Endothelial cell of umbilical vein (primary cell): ENCODE results near the gene GUCY2D. TPM values are rescaled to one million over a fixed set of nuclear protein-coding genes. Genes with fewer than 3 reads are reported as not detected.

Experiments
- BruUV-seq: library from RNA; stranded (reverse); fragments of 400-500 nt; replicated peaks from 2 replicates; lab custom pipeline; 2021; lab: Mats Ljungman, UMichigan
- CTCF ChIA-PET: fragments of 300-600, 350-600 bp; sonication (Branson Sonifier 250); formaldehyde crosslinking; loops from one replicate; lab custom pipeline; 2021; ENCODE audit warnings: antibody characterized with exemption, inconsistent platforms; lab: Charles Lee
- POLR2A ChIA-PET: fragments of 300-600, 350-600 bp; sonication (Branson Sonifier 250); formaldehyde crosslinking; loops from one replicate; lab custom pipeline; 2021; ENCODE audit warnings: antibody characterized with exemption, inconsistent platforms; lab: Charles Lee
- DNase-seq: peaks from one replicate; pipeline ENCODE4 v3.0.0-alpha.2; 2011; ENCODE audit warnings: low read depth, low spot score
- FAIRE-seq: peaks from 2 replicates; lab custom pipeline; 2011; peaks lifted over from hg19 to GRCh38; lab: Jason Lieb, UNC
- H2AFZ ChIP-seq: 2 replicates; pipeline ENCODE4 v1.6.0; 2012; ENCODE audit warnings: low read depth, low read length, control low read depth, inconsistent platforms
- H3K27ac ChIP-seq: 2 replicates; pipeline ENCODE4 v1.5.1; 2011; ENCODE audit warnings: low read depth, mild to moderate bottlenecking, control low read depth, low read length, moderate library complexity; ENCODE audit not compliant: insufficient read depth
- H3K27me3 ChIP-seq, 2 experiments: 2 replicates each; pipeline versions ENCODE4 v1.6.0 to v1.6.1; 2011; ENCODE audit warnings: low read length in 2 of 2, mixed read lengths in 1 of 2; ENCODE audit not compliant: control insufficient read depth in 2 of 2, insufficient read depth in 2 of 2
- H3K36me3 ChIP-seq, 2 experiments: 2 replicates in 1 of 2; 3 replicates in 1 of 2; pipeline ENCODE4 v1.5.1; 2011; ENCODE audit warnings: low read length in 2 of 2, mild to moderate bottlenecking in 1 of 2, moderate library complexity in 1 of 2; ENCODE audit not compliant: control insufficient read depth in 2 of 2, insufficient read depth in 2 of 2; ENCODE audit errors: extremely low read depth in 1 of 2
- H3K4me1 ChIP-seq: 3 replicates; pipeline ENCODE4 v1.5.1; 2011; ENCODE audit warnings: mild to moderate bottlenecking, low read length; ENCODE audit not compliant: control insufficient read depth, insufficient read depth; ENCODE audit errors: extremely low read depth
- H3K4me2 ChIP-seq: 2 replicates; pipeline ENCODE4 v1.6.1; 2011; ENCODE audit warnings: low read length, control low read depth, mixed read lengths; ENCODE audit not compliant: insufficient read depth
- H3K4me3 ChIP-seq, 3 experiments: fragments of 200-600 bp in 1 of 3; sonication (generic), shearing (Covaris generic) in 1 of 3; replicated peaks in 1 of 3; 2 replicates each; pipeline ENCODE4 v1.5.1; 2011 to 2016; ENCODE audit warnings: control low read depth in 3 of 3, low read length in 3 of 3, mild to moderate bottlenecking in 2 of 3, inconsistent platforms in 1 of 3, low read depth in 1 of 3, moderate library complexity in 1 of 3; ENCODE audit not compliant: insufficient read depth in 1 of 3
- H3K79me2 ChIP-seq: 2 replicates; pipeline ENCODE4 v1.6.0; 2012; ENCODE audit warnings: low read length, inconsistent platforms; ENCODE audit not compliant: control insufficient read depth, insufficient read depth
- H3K9ac ChIP-seq: replicated peaks from 2 replicates; pipeline ENCODE3; 2011; ENCODE audit warnings: low read length, control low read depth; ENCODE audit not compliant: insufficient read depth; ENCODE audit errors: extremely low read depth
- H3K9me1 ChIP-seq: replicated peaks from 3 replicates; pipeline ENCODE4 v1.6.0; 2011; ENCODE audit warnings: mild to moderate bottlenecking, low read length; ENCODE audit not compliant: control insufficient read depth, insufficient read depth; ENCODE audit errors: extremely low read depth
- H3K9me3 ChIP-seq: replicated peaks from 2 replicates; pipeline ENCODE4 v1.5.1; 2012; ENCODE audit warnings: low read length, inconsistent platforms; ENCODE audit not compliant: control insufficient read depth, insufficient read depth
- H4K20me1 ChIP-seq: replicated peaks from 2 replicates; pipeline ENCODE3; 2011; ENCODE audit warnings: mild to moderate bottlenecking, low read length; ENCODE audit not compliant: control insufficient read depth, insufficient read depth; ENCODE audit errors: extremely low read depth
- EZH2 ChIP-seq: IDR thresholded peaks from 2 replicates; pipeline ENCODE4 v1.6.1; 2012; ENCODE audit warnings: borderline replicate concordance, low read depth, mild to moderate bottlenecking, moderate library complexity, low read length, inconsistent platforms; ENCODE audit not compliant: severe bottlenecking
- FOS ChIP-seq: IDR thresholded peaks from 2 replicates; pipeline ENCODE4 v1.6.1; 2011; ENCODE audit warnings: mild to moderate bottlenecking, low read length, moderate library complexity, borderline replicate concordance; ENCODE audit not compliant: insufficient read depth
- GATA2 ChIP-seq: IDR thresholded peaks from 2 replicates; pipeline ENCODE4 v1.7.0; 2011; ENCODE audit warnings: low read depth, mild to moderate bottlenecking, moderate library complexity, mixed read lengths, low read length; ENCODE audit not compliant: insufficient read length, insufficient read depth
- JUN ChIP-seq: IDR thresholded peaks from 2 replicates; pipeline ENCODE4 v1.6.1; 2011; ENCODE audit warnings: borderline replicate concordance, low read depth; ENCODE audit not compliant: insufficient read length, insufficient read depth
- MAX ChIP-seq: IDR thresholded peaks from 2 replicates; pipeline ENCODE4 v1.6.1; 2011; ENCODE audit not compliant: insufficient read depth, insufficient read length
- MYC ChIP-seq: IDR thresholded peaks from one replicate; pipeline ENCODE4 v1.6.1; 2011; ENCODE audit warnings: mild to moderate bottlenecking, low read depth, low read length
- POLR2A ChIP-seq: IDR thresholded peaks from 2 replicates; pipeline ENCODE4 v1.6.1; 2012; ENCODE audit warnings: low read depth, mild to moderate bottlenecking, control low read depth, low read length
- POLR2AphosphoS5 ChIP-seq: IDR thresholded peaks from 2 replicates; pipeline ENCODE4 v1.6.1; 2012; ENCODE audit warnings: low read depth, mild to moderate bottlenecking, control low read depth, low read length, moderate library complexity; ENCODE audit not compliant: insufficient read depth
- dilution Hi-C: fragments of 300-500 bp; cut with MboI; formaldehyde crosslinking; loops from one replicate; pipeline ENCODE4 v1.15.0; 2019; ENCODE audit warnings: low sequenced_read_pairs; ENCODE audit not compliant: extremely low pct_ligation_motif_present
- intact Hi-C: fragments of 100-400 bp; cut with micrococcal nuclease; formaldehyde crosslinking; loops from one replicate; pipeline ENCODE4 v1.10.0; 2022
- polyA plus RNA-seq, 4 experiments: library from polyadenylated mRNA; depleted of rRNA in 3 of 4; stranded (reverse) in 3 of 4; unstranded in 1 of 4; fragments of >200 nt; gene quantifications; 2 replicates each; pipeline versions ENCODE4 v1.2.1 to v1.2.3, GENCODE V29; 2011 to 2012; ENCODE audit warnings: missing spikeins in 1 of 4
- total RNA-seq: library from RNA; stranded (reverse); gene quantifications from 2 replicates; pipeline ENCODE4 v1.2.3, GENCODE V29; 2021
- TF ChIP-seq, protein P1 (sequence below), 2 donors: IDR thresholded peaks; 1 replicate in 1 of 2; 2 replicates in 1 of 2; pipeline ENCODE4 v1.5.1; 2011; ENCODE audit warnings: low read length in 2 of 2, mild to moderate bottlenecking in 2 of 2, moderate library complexity in 2 of 2, control low read depth in 1 of 2, inconsistent platforms in 1 of 2, low read depth in 1 of 2; ENCODE audit not compliant: insufficient read depth in 1 of 2; ENCODE audit errors: extremely low read depth in 1 of 2

GUCY2D gene
- total and polyA plus RNA-seq, 2 donors (not counting 3 experiments of a cell fraction or from before 2014, with no cell fraction given): not detected

- Histone ChIP-seq H3K36me3 (no peaks in the 10 kb centered on the region), H3K9me1 (no peaks in the 10 kb centered on the region), H3K4me1 (peaks cover 2% of the 10 kb centered on the region), H4K20me1 (no peaks in the 10 kb centered on the region), H3K4me3 (no peak overlapping the region), H3K9ac (no peak overlapping the region), H3K9me3 (peaks cover 6% of the 10 kb centered on the region), H3K27ac (no peak overlapping the region), H3K4me2 (no peak overlapping the region), H2AFZ (no peak overlapping the region), H3K79me2 (no peaks in the 10 kb centered on the region), H3K27me3 (peaks cover 0 to 2% of the 10 kb centered on the region in 2 experiments)
- ChIA-PET CTCF (interaction anchor here (1.2 kb wide), 1 partner anchor 9 kb away, joined by 3 read pairs; no protein-coding TSS in a partner anchor), POLR2A (no interaction called here)
- intact Hi-C loops (no loop called here), dilution Hi-C loops (no loop called here)
- no TSS peak for BruUV-seq
- FAIRE-seq (no peak), DNase-seq (no peak)
- TF ChIP-seq POLR2AphosphoS5 (no peak), POLR2A (no peak), FOS (no peak), MAX (no peak), JUN (no peak), EZH2 (no peak), GATA2 (no peak), MYC (no peak)
- TF ChIP-seq, protein P1, sequence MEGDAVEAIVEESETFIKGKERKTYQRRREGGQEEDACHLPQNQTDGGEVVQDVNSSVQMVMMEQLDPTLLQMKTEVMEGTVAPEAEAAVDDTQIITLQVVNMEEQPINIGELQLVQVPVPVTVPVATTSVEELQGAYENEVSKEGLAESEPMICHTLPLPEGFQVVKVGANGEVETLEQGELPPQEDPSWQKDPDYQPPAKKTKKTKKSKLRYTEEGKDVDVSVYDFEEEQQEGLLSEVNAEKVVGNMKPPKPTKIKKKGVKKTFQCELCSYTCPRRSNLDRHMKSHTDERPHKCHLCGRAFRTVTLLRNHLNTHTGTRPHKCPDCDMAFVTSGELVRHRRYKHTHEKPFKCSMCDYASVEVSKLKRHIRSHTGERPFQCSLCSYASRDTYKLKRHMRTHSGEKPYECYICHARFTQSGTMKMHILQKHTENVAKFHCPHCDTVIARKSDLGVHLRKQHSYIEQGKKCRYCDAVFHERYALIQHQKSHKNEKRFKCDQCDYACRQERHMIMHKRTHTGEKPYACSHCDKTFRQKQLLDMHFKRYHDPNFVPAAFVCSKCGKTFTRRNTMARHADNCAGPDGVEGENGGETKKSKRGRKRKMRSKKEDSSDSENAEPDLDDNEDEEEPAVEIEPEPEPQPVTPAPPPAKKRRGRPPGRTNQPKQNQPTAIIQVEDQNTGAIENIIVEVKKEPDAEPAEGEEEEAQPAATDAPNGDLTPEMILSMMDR (IDR thresholded peaks at IDR 0.05; ENCODE audit: extremely low read depth in 1 of 2, insufficient read depth in 1 of 2, low read depth in 1 of 2, low read length in 2 of 2): no peak
Observed at GRCh38 chr17:7977039-7977438, 25.4 kb upstream of the GUCY2D start.
